ENCODE results near the gene TMEM234.
"Not testable (repeated sequence)": the region's sequence is repeated elsewhere in the genome, so short reads cannot be mapped to it uniquely, and the experiment has no call there.

TMEM234 gene

DNA sequence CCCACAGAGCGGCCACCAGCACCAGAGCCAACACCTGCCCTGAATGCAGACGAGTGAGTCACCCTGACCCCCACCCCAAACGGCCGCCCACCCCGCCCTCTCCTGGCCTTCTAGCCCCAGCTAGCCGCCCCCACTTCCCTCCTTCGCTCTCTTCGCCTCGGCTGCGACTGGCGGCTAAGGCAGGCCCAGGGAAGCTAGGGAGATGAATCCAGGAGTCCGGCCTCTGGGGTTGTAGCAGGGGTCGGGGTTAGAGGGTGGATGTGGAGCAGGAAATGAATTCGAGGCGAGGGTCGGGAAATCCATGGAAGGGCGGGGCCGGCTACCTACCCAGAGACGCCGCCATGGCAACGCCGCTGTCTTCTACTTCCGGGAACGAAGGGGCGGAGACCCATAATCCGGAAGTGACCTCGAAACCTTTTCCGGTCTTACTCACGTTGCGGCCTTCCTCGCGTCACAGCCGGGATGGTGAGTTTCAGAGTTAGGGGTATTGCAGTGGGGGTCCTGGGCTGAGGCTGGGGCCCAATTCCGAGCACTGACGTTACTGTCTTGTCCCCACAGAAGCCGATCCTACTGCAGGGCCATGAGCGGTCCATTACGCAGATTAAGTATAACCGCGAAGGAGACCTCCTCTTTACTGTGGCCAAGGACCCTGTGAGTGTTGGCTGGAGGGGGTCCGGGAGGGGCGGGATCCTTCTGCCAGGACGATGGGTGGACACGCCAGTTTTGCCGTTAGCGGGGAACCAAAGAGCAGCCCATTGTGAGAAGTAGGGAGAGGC, at the start of gene TMEM234, which contains the start of gene EIF3I:
TSS of gene TMEM234 (minus strand) at position 374 of the 776 bp plus-strand sequence. CDS start at position 343, 31 bp downstream.
TSS of gene EIF3I (plus strand) at position 428 of the 776 bp plus-strand sequence. CDS start at position 463, 35 bp downstream.
- DNase-seq (ENCODE audit: low read depth), result peak; percentile 92

DNA sequence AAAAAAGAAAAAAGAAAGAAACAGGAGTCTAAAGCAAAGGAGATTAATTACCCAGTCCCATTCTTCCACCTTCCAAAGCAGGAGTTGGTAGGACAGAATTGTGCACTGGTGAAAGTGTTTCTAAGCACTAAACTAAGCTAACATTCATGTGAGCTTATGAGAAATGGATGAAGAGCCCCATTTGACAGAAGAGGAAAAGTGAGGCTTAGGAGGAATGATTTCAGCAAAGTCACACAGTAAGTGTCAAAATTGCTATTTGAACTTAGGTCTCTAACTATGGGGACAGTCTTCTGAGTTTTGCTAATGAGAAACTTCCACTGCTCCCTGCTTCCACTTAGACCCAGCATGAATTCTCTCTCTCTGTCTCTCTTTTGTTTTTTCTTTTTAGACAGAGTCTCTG, 47.6 kb upstream of the TMEM234 start:
- no peak for DNase-seq (ENCODE audit: low read depth)

DNA sequence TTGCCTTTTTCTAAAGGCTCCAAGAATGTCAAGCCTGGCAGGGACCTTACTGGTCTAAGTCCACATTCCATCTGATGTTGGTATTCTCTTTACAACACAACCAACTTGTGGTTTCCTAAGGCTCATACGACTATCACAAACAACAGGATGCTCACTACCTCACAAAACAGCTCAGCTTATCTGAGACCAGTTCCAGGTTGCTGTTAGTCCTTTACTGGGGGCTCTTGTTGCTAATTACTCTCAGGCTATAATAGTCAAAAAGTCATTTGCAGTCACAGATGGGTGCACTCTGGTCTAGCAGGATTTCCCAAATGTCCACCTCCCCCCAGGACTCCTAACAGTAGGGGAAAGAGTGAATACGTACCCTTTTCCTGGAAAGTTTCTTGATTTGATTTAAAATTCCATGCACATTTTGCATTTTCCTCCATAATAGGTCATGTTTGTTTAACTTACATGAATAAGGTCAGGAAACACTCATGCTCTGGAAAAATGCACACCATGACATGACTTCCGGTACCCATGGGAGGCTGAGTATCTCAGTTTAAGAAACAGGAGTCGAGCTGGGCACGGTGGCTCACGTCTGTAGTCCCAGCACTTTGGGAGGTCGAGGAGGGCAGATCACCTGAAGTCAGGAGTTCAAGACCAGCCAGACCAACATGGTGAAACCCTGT, 44.9 kb upstream of the TMEM234 start:
- DNase-seq (ENCODE audit: low read depth), result peak; percentile 38

DNA sequence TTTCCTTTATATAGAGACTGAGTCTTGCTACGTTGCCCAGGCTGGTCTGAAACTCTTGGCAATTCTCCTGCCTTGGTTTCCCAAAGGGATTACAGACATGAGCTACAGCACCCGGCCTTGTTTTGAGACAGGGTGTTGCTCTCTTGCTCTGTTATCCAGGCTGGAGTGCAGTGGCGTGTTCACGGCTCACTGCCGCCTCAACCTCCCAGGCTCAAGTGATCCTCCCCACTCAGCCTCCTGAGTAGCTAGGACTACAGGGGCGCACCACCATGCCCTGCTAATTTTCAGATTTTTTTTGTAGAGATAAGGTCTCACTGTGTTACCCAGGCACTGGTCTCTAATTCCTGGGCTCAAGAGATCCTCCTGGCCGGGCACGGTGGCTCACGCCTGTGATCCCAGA, 43.7 kb upstream of the TMEM234 start:
- no peak for DNase-seq (ENCODE audit: low read depth)

DNA sequence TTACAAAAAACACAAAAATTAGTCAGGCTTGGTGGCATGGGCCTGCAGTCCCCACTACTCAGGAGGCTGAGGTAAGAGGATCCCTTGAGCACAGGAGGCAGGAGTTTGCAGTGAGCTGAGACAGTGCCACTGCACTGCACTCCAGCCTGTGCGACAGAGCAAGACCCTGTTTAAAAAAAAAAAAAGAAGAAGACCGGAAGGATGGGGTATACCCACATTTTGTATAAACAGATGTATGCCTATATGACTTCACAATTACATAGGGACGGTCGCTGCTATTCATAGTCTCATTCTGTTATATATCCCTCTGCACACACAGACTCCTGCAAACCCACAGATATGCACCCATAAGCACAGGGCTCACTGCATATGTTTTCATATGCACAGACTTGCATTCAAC, 41.6 kb upstream of the TMEM234 start:
- no peak for DNase-seq (ENCODE audit: low read depth)

DNA sequence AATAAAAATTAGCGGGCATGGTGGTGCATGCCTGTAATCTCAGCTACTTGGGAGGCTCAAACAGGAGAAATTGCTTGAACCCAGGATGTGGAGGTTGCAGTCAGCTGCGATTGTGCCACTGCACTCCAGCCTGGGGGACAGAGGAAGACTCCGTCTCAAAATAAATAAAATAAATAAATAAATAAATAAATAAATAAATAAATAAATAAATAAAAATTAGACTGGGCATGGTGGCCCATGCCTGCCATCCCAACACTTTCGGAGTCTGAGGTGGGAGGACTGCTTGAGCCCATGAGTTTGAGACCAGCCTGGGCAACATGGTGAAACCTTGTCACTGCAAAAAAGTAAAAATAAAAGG, 41.1 kb upstream of the TMEM234 start:
- DNase-seq (ENCODE audit: low read depth), result not testable (repeated sequence)

DNA sequence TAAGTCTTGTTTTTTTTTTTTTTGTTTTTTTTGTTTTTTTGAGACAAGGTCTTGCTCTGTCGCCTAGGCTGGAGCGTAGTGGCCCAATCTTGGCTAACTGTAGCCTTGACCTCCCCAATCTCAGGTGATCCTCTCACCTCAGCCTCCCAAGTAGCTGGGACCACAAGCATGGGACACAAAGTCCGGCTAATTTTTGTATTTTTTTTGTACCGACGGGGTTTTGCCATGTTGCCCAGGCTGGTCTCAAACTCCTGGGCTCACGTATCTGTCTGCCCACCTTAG, 35.0 kb upstream of the TMEM234 start:
- DNase-seq (ENCODE audit: low read depth), result no peak

DNA sequence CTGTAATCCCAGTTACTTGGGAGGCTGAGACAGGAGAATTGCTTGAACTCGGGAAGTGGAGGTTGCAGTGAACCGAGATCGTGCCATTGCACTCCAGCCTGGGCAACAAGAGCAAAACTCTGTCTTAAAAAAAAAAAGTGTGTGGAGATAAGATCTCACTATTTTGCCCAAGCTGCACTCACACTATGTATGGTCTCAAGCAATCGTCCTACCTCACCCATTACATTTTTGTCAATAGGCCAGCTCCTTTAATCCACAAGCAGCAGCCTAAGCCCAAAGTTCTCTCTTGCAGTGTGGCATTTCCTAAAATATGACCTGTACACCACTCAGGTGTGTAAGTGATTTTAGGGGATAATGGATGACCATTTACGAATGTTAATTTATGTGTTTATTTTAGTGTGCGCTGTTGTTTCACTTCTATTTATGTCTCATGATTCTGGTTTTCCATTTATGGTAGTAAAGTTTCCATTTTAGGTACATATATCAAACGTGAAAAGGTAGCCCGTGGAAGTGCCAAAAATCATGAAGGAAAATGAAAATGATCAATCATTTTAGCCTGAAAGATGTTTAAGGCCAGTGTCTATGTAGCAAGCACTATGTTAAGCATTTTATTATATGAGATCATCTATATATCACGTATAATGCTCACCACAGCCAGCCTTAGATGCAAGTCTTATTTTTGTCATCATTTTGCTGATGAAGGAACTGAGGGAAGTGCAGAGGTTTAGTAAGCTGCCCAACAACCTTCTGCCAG, 34.5 kb upstream of the TMEM234 start:
- no peak for DNase-seq (ENCODE audit: low read depth)

DNA sequence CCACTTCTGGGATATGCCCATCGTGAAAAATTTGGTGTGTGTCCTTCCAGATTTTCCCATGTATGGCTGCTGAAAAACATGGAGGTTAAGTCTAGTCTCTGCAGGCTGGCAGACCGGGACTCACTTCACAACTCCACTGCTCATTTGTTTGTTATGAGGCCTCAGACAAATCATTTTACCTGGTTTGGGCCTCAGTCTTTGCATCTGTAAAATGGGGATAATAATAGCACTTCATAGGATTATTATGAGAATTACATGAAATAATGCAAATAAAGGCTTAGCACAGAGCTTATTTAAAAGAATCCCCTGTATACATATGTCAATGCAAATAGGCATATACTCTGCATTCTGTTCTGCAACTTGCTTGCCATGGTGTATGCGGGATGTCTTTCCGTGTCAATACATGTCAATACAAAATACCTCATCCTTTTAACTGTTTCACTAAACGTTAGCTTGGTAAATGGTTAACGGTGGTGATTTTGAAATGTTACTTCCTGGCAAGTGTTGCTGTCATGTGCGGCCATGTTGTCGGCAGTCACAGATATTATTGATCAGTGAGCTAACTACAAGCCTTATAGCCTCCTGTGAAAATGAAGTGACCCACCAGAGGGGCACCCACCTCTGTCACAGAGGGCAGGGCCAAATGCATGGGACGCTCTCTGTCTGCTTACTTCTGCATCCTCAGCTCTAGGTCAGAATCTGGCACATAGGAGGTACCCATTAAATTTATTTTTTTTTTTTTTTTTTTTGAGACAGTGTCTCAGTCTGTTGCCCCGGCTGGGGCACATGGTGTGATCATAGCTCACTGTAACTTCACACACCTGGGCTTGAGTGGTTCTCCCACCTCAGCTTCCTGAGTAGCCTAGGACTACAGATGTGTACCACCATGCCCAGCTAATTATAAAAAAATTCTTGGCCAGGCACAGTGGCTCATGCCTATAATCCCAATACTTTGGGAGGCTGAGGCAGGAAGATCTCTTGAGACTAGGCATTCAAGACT, 33.2 kb upstream of the TMEM234 start:
- no peak for DNase-seq (ENCODE audit: low read depth)

DNA sequence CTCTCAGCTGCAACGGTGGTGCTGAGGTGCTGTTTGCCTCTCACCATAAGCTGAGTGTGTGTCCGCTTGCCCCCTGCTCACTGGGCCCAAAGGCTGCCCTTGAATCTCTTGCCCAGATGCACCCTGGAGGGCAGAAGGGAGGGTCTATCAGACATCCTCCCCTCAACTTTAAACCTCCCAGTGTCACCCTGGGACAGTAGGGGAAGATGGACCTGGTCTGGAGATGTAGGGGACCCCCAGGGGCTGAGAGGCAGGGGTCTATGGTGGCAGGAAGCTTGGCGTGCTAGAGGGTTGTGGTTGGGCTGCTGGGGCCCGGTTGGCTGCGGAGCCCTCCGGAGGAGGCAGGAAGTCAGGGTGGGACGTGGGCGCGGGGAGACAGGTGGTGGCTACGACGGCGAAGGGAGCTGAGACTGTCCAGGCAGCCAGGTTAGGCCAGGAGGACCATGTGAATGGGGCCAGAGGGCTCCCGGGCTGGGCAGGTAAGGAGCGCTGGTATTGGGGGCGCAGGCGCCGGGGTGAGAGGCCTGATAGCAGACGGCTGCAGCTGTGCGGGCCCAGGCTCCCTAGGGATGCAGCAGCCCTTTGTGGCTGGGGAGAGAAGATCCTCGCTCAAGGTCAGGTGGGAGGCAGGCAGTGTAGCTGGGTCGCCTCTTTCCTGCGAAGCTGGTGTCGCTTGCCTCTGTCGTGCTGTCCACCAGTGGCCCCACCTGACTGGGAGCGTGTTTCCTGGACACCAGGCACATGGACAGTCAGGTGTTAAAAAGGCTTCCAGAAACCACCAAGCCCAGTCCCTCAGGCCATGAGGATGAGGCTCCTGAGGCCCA, 29.0 kb upstream of the TMEM234 start, which contains the start of gene LCK:
TSS of gene LCK (plus strand) at position 373 of the 824 bp plus-strand sequence. CDS start 23,065 bp downstream, outside the sequence.
- no peak for DNase-seq (ENCODE audit: low read depth)

DNA sequence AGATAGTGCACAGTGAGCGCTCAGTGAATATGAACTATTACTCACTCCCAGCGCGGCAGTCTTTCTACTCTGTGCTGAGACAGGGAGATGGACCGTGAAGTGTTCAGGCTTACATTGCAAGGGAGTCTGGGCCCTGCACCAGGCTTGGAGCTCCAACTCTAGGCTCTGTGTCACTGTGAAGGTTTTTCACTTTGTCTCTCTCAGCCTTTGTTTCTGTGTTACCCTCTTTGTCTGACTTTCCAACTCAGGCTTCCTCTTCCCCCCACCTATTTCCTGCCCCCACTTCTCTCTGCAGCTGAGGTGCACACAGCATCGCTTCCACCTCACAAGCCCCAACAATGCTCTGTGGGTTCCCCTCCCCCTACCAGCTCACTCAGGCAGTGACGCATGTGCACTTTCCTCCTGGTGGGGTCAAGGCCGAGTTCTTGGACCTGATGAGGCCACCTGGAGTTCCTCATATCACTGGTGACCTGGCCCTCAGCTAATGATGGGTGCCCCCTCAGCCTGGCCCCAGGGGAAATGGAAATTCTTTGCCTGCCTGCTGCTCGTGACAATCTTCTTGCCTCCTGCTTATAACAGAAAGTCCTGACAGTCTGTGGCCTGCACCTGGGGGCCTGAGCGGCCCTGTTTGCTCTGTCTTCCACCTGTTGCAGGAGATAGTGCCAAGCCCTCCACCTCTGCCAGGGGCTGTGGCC, 27.8 kb upstream of the TMEM234 start:
- DNase-seq (ENCODE audit: low read depth), result no peak

DNA sequence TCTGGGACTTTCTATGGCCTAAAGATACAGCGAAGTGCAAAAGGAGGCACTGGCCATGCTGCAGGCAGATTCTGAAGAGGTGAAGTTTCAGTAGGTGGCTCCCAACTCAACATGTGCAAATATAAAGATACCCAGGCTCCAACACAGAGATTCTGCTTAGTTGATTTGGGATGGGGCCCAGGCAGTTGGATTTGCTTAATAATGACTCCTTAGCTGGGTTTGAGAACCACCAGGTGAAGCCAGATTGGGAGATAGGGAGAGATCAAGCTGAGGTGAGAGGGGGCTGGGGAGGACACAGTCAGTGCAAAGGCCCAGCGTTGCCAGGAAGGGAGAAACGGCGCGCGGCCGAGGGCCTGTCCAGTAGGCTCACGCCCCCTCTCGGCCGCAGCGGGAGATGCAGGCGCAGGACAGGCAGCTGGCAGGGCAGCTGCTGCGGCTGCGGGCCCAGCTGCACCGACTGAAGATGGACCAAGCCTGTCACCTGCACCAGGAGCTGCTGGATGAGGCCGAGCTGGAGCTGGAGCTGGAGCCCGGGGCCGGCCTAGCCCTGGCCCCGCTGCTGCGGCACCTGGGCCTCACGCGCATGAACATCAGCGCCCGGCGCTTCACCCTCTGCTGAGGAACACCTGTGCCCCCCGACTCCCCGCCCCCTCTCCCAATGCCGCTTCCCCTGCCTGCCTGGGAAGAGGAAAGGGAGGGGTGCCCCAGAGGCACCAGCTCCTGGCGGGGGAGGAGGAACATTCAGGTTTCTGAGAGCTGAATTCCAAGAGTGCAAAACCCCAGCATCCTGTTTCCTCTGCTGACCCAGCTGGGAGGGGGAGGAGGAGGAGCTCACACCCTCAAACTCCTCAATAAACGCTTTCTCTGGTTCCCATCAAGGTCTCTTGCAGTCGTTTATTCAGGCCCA, 26.1 kb upstream of the TMEM234 start:
- DNase-seq (ENCODE audit: low read depth), result no peak

DNA sequence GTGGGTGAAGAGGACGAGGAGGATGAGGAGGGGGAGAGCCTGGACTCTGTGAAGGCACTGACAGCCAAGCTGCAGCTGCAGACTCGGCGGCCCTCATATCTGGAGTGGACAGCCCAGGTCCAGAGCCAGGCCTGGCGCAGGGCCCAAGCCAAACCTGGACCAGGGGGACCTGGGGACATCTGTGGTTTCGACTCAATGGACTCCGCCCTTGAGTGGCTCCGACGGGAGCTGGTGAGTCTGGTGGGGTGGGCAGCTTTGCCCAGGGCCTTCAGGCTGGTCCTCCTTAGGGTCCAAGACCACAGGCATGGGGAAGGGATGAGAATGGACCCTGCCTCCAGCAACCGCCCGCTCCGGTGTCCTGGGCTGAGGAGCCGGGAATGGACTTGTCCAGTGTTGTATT, 25.3 kb upstream of the TMEM234 start:
- no peak for DNase-seq (ENCODE audit: low read depth)

DNA sequence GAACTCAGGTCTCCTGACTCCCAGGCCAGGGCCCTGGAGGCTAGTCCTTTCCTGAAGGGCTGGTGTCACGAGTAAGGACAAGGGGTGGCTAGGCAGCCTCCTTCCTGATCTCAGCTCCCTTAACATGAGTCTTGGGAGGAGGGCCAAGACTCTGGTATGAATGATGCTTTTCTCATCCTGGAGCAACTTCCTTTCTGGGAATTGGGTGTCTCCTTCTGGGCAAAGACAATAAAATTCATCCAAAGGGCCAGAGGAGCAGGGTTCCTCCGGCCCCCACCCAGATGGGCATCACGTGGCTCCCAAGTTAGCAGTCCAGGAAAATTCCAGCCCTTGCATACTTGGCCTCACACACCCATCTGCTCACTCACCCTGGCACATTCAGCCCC, 24.7 kb upstream of the TMEM234 start, which contains the start of gene FAM167B:
TSS of gene FAM167B (plus strand) at position 335 of the 386 bp plus-strand sequence. CDS start 200 bp downstream, outside the sequence.
- DNase-seq (ENCODE audit: low read depth), result peak; percentile 93

DNA sequence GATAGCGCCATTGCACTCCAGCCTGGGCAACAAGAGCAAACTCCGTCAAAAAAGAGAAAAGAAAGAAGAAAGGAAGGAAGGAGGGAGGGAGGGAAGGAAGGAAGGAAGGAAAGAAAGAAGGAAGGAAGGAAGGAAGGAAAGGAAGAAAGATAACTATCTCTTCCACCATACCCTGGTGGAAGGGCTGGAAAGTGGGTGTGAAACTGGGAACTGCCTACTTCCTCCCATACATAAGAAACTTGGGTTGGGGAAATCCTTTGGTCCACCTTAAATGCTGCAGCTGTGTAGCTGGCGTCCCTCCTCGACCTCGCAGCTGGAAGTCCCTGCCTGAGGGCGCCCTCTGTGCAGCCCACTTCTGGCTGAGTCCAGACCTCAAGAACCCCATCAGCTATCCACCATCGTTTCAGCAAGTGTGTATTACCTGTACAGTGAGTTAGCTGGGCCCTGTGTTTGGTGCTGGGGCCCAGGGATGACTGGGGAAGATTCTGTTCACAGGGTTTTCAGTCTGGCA, 20.2 kb upstream of the TMEM234 start:
- DNase-seq (ENCODE audit: low read depth), result no peak

DNA sequence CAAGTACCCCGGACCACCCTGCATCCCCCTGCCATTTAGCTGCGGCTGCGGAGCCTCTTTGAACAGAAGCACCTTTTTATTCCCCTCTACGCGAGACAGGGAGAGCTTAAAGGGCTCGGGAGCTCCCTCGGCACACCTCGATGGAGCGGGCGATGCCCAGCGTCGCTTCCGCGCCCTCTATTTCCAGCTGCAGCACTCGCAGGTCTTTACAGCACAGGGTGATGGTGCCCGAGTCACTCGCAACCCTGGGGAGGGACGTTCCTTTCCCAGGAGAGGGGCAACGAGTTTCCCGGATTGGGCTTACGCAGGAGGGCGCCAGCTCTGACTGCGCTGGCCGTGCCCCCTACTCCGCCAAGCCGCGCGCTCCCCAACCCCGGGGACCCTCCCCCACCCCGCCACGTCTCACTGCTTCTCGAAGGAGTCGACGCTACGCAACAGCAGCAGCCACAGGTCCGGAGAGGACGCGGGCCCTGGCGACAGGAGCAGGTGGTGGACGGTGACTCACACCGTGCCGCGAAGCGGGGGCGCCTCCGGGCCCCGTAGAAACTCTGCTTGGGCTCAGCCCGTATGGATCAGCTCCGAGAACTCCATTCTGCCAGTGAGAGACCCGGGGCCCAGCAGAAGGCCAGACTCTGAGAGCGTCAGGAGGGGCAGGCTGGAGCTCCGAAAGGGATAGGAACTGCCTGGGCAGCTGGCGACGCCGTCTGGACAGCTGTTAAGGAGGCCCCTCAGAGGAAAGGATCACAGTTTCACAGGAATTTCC, 19.0 kb upstream of the TMEM234 start:
- no peak for DNase-seq (ENCODE audit: low read depth)

DNA sequence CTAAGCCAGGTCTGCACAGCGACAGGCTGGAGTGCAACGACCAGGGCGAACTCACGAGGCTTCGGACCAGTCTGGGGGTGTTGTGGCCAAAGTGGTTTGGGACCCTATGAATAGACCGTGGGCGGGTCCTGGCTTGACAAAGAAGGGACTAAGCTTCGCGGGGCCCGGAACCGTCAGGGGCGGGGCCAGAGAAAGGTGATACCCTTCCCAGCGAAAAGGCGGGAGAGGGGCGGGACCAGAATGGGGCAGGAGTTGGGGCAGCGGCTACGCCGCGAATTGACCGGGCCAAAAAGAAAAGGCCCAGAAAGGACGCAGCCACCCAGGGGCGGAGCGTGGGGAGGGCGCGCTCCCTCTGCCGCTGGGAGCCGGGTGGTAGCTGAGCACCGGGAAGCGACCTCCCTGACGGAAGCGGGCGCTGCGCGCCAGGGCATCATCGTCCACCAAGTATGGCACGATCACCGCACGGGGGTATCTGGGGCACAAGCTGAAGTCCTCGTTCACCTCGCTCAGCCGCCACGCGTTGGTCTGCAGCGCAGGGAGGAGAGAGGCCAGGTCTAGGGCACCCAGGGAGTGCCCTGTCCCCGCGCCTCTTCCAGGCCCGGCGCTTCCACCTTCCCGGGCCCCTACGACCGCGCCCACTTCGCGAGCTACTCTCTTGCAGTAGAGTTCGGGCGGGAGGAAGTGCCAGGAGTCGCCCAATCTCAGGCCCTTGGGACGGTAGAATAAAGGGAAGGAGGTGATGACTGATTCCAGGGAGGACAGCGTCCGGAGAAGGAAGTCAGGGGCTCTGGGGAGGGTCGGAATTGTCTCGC, 18.2 kb upstream of the TMEM234 start:
- no peak for DNase-seq (ENCODE audit: low read depth)

All from stromal cell of bone marrow (primary cell).